HuH-7 (cell line): ENCODE measurements around the gene TMC7.
"Not testable (repeated sequence)": the region's sequence is repeated elsewhere in the genome, so short reads cannot be mapped to it uniquely, and the experiment has no call there.

ENCODE experiments used
- DNase-seq: peaks from one replicate; pipeline ENCODE4 v3.0.0; 2011; ENCODE audit warnings: low spot score

TMC7 gene

DNA sequence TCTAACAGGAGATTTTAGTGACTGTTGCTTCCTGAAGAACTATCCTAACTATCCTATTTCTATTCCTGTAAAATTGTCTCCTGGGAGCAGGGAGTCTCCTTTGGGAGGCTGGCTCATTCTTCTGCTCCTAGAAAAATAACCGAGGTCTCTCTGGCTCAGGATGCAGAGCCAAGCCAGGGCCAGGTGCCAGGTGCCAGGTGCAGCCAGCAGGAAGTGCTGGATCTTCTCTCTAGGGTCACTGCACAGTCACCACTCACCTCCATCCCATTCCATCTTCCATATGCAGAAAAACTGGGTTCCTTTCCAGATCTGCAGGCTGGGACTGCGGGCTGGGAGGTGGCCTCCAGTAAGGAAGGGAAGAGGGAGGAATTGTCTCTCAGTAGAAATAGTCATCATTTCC lies 3.8 kb upstream of the TMC7 start:
- DNase-seq = no peak

GRCh38 chr16:18984435-18985005 lies 786 bp downstream of the TMC7 start:
- no peak for DNase-seq

DNA sequence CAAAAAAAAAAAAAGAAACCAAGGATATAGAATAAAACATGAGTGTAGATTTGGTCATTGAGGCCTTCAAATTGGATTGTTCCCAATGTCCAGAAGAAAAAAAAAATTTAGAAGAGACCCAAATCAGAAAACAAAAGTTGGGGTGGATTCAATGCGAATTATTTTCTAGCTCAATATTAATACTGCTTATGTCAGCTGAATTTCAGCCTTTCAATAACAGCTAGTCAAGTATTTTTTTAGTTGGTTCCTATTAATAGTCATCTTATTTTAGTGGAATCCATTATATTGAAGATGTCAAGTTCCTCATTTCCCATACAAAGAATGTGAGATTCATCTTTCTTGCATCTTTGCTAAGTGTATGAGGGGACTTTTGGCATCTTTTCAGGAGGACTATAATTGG lies 1.5 kb downstream of the TMC7 start:
- not testable (repeated sequence) for DNase-seq

GRCh38 chr16:18991731-18992130 lies 8.0 kb downstream of the TMC7 start:
- not testable (repeated sequence) for DNase-seq

GRCh38 chr16:18993531-18993930 lies 9.8 kb downstream of the TMC7 start:
- not testable (repeated sequence) for DNase-seq

- not testable (repeated sequence) for DNase-seq
These were observed 10.4 kb downstream of the TMC7 start for GRCh38 chr16:18994181-18994580.

- not testable (repeated sequence) for DNase-seq
These were observed 11.7 kb downstream of the TMC7 start for GRCh38 chr16:18995406-18995805.

DNA sequence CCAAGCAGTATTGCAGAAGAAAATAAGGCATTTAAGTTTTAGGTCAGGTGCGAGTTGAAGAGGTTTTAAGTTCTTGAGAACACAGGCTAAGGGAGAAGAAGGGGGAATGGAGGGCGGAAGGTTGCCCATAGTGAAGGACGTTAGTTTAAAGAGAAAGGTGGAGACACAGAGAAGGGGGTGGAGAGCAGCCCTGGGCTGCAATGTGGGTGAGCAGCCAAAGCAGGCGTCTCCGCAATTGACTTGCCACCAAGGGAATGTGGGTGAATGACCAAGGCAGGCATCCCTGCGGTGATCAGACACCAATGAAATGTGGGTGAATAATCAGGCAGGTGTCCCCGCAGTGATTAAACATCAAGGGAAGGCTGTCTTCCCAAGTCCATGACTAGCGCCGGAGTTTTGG lies 12.8 kb downstream of the TMC7 start:
- DNase-seq = not testable (repeated sequence)

- DNase-seq = not testable (repeated sequence)
These were observed 13.3 kb downstream of the TMC7 start for GRCh38 chr16:18997001-18997400.

DNA sequence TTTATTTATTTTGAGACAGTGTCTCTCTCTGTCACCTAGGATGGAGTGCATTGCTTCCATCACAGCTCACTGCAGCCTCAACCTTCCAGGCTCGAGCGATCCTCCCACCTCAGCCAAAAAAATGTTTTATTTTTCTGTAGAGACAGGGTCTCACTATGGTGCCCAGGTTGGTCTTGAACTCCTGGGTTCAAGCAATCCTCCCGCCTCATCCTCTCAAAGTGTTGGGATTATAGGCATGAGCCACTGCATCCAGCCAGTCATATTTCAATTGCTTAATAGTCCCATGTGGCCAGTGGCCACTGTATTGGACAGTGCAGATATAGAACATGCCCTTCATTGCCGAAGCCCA lies 15.3 kb downstream of the TMC7 start:
- no peak for DNase-seq

- DNase-seq = no peak
These were observed 18.1 kb downstream of the TMC7 start for GRCh38 chr16:19001788-19002187.

DNA sequence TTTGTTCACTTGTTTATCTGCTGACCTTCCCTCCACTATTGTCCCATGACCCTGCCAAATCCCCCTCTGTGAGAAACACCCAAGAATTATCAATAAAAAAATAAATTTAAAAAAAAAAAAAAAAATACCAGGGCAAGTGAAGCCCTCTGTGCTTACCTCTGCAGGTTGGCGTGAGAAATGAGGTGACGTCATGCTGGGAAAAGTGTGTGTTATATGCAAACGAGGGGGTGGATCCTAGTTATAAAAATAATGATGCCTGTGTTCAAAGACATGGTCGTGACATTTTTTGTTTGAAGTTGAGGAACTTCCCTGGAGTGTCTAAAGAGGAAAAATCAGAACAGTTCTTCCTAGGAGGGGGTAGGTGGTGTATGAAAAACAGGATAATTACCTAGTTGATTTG lies 20.2 kb downstream of the TMC7 start:
- DNase-seq = no peak

DNA sequence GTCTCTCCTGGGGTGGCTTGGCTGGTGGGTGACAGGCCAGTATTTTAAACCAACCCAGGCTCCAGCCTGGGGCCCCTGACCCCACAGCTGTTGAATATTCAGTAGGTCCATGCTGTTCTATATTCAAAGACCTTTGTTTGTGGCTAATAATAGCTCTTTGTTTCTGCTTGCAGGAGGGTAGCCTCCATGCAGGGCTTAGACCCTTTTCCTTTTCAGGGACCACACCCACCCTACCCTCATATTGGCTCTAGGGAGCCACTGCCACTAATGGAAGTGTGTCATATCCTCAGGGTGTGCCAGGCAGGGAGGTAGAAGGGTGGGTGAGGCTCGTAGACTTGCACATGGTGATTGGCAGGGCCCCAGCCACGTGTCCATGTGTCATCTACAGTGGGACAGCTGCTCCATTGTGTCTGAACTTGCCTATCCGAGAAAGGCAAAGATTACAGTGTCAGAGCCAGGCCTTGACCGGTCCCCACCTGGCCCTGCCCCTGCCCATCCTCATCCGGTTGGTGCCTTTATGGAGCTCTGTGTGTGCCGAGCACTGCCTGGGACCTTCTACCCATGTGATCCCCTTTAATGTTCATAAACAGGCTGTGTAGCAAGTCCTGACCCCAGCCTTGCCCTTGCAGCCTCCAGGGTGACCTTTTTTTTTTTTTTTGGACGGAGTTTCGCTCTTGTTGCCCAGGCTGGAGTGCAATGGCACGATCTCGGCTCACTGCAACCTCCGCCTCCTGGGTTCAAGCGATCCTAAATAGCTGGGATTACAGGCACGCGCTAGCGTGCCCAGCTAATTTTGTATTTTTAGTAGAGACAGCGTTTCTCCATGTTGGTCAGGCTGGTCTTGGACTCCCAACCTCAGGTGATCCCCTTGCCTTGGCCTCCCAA lies 22.1 kb downstream of the TMC7 start:
- DNase-seq = no peak

GRCh38 chr16:19006446-19007315 lies 22.9 kb downstream of the TMC7 start:
- DNase-seq = no peak

- no peak for DNase-seq
These were observed 24.8 kb downstream of the TMC7 start for GRCh38 chr16:19008245-19009169.

- no peak for DNase-seq
These were observed 27.5 kb downstream of the TMC7 start for GRCh38 chr16:19011169-19011731.

DNA sequence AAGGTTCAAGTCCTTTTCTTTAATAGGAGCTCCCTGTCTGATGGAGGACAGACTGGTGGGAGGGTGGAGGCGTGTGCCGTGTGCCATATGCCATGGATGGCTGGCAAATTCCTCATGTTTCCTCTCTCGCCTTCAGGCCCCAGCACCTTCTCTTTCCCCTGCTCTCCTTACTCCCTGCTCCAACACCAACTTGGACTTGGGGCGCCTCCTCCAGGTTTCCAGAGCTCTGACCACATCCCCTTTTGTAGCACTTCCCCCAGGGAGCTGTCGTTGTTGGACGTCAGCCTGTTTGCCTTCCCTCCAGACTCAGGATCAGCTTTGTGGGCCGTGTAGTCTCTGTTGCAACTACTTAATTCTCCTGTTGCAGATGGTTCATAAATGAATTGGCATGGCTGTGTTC lies 30.7 kb downstream of the TMC7 start:
- no peak for DNase-seq

GRCh38 chr16:19017179-19017578 lies 33.4 kb downstream of the TMC7 start:
- no peak for DNase-seq

DNA sequence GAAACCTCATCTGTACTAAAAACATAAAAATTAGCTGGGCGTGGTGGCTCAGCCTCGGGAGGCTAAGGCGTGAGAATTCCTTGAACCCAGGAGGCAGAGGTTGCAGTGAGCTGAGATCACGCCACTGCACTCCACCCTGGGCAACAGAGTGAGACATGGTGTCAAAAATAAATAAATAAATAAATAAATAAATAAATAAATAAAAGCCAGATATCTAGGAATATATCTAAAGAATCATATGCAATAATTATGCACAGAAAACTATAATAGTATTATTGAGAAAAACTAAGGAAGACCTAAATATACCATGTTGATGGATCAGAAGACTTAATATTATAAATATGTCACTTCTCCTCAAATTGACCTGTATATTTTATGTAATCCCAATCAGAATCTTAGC lies 37.0 kb downstream of the TMC7 start:
- DNase-seq = no peak

- no peak for DNase-seq
These were observed 38.0 kb downstream of the TMC7 start for GRCh38 chr16:19021747-19022146.

DNA sequence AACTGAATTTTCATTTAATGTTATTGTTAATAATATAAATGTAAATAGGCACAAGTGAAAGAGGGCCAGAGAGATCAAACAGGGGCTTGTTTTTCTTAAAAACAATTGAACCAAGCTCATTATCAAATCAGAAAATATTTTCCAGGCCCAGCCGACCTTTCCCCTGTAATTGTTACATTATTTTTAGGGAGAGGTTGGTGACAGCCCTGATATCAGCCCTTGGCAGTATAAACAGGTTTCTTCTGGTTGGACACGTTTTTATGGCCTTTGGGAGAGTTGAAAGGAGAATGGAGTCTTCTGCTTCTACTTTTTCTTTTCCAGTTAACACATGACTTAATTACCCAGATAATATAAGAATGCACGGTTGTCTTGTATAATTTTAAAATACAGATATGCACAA lies 43.7 kb downstream of the TMC7 start:
- DNase-seq = no peak
